TTC549 (cell line): ENCODE results near the gene TAS2R42.

Source experiments
- FAIRE-seq: peaks from 2 replicates; lab custom pipeline; 2012; peaks lifted over from hg19 to GRCh38; lab: Jason Lieb, UNC

The TAS2R42 gene

GRCh38 chr12:11143352-11143751 lies 43.4 kb downstream of the TAS2R42 start:
- FAIRE-seq = no peak

GRCh38 chr12:11136075-11136474 lies 50.7 kb downstream of the TAS2R42 start:
- no peak for FAIRE-seq
